ENCODE data around the gene TTC13.

The TTC13 gene

GRCh38 chr1:230878591-230878990 is 100.1 kb downstream of the TTC13 start:
- Histone ChIP-seq H3K9me3 (ENCODE audit: control insufficient read depth, low read length) (no peaks in the 10 kb centered on the region), H3K36me3 (ENCODE audit: control insufficient read depth, insufficient read depth, low read length) (no peaks in the 10 kb centered on the region), H3K27ac (ENCODE audit: insufficient read depth, low read depth, low read length, poor library complexity, severe bottlenecking) (no peak overlapping the region), H3K4me3 (ENCODE audit: insufficient read depth, low read depth, low read length) (no peak overlapping the region), H3K27me3 (ENCODE audit: control insufficient read depth, insufficient read depth, low read length, poor library complexity, severe bottlenecking) (no peaks in the 10 kb centered on the region), H3K4me1 (ENCODE audit: control insufficient read depth, insufficient read depth, low read length) (peaks cover 9% of the 10 kb centered on the region)
- 86 to 87% methylated on average over 5 of the region's 5 CpGs for WGBS, 2 experiments

GRCh38 chr1:230877924-230878590 is 100.6 kb downstream of the TTC13 start:
- Histone ChIP-seq H3K36me3 (ENCODE audit: control insufficient read depth, insufficient read depth, low read length) (no peaks in the 10 kb centered on the region), H3K9me3 (ENCODE audit: control insufficient read depth, low read length) (no peaks in the 10 kb centered on the region), H3K27ac (ENCODE audit: insufficient read depth, low read depth, low read length, poor library complexity, severe bottlenecking) (no peak overlapping the region), H3K4me1 (ENCODE audit: control insufficient read depth, insufficient read depth, low read length) (peaks cover 9% of the 10 kb centered on the region), H3K27me3 (ENCODE audit: control insufficient read depth, insufficient read depth, low read length, poor library complexity, severe bottlenecking) (no peaks in the 10 kb centered on the region), H3K4me3 (ENCODE audit: insufficient read depth, low read depth, low read length) (no peak overlapping the region)
- WGBS, 2 experiments, result 95 to 98% methylated on average over 4 of the region's 4 CpGs

GRCh38 chr1:230877146-230877923 is 101.3 kb downstream of the TTC13 start:
- Histone ChIP-seq H3K4me3 (ENCODE audit: insufficient read depth, low read depth, low read length) (no peak overlapping the region), H3K36me3 (ENCODE audit: control insufficient read depth, insufficient read depth, low read length) (no peaks in the 10 kb centered on the region), H3K27ac (ENCODE audit: insufficient read depth, low read depth, low read length, poor library complexity, severe bottlenecking) (no peak overlapping the region), H3K9me3 (ENCODE audit: control insufficient read depth, low read length) (no peaks in the 10 kb centered on the region), H3K4me1 (ENCODE audit: control insufficient read depth, insufficient read depth, low read length) (peaks cover 9% of the 10 kb centered on the region), H3K27me3 (ENCODE audit: control insufficient read depth, insufficient read depth, low read length, poor library complexity, severe bottlenecking) (no peaks in the 10 kb centered on the region)
- WGBS, 2 experiments, result 83 to 84% methylated on average over 14 of the region's 14 CpGs

GRCh38 chr1:230876660-230877059 is 102.0 kb downstream of the TTC13 start:
- Histone ChIP-seq H3K4me3 (ENCODE audit: insufficient read depth, low read depth, low read length) (no peak overlapping the region), H3K9me3 (ENCODE audit: control insufficient read depth, low read length) (no peaks in the 10 kb centered on the region), H3K27ac (ENCODE audit: insufficient read depth, low read depth, low read length, poor library complexity, severe bottlenecking) (no peak overlapping the region), H3K27me3 (ENCODE audit: control insufficient read depth, insufficient read depth, low read length, poor library complexity, severe bottlenecking) (no peaks in the 10 kb centered on the region), H3K4me1 (ENCODE audit: control insufficient read depth, insufficient read depth, low read length) (peaks cover 9% of the 10 kb centered on the region), H3K36me3 (ENCODE audit: control insufficient read depth, insufficient read depth, low read length) (no peaks in the 10 kb centered on the region)
- WGBS, 2 experiments, result 83 to 87% methylated on average over 6 of the region's 6 CpGs

GRCh38 chr1:230875370-230875769 is 103.3 kb downstream of the TTC13 start:
- H3K9me3 ChIP-seq (ENCODE audit: control insufficient read depth, low read length), result no peaks in the 10 kb centered on the region
- peaks cover 9% of the 10 kb centered on the region for H3K4me1 ChIP-seq (ENCODE audit: control insufficient read depth, insufficient read depth, low read length)
- H3K36me3 ChIP-seq (ENCODE audit: control insufficient read depth, insufficient read depth, low read length), result no peaks in the 10 kb centered on the region
- no peak overlapping the region for H3K4me3 ChIP-seq (ENCODE audit: insufficient read depth, low read depth, low read length)
- no peaks in the 10 kb centered on the region for H3K27me3 ChIP-seq (ENCODE audit: control insufficient read depth, insufficient read depth, low read length, poor library complexity, severe bottlenecking)
- H3K27ac ChIP-seq (ENCODE audit: insufficient read depth, low read depth, low read length, poor library complexity, severe bottlenecking), result no peak overlapping the region
- 94% methylated on average over 8 of the region's 8 CpGs for WGBS, 2 experiments

GRCh38 chr1:230870916-230871315 is 107.7 kb downstream of the TTC13 start:
- no peak overlapping the region for H3K27ac ChIP-seq (ENCODE audit: insufficient read depth, low read depth, low read length, poor library complexity, severe bottlenecking)
- no peaks in the 10 kb centered on the region for H3K36me3 ChIP-seq (ENCODE audit: control insufficient read depth, insufficient read depth, low read length)
- no peak overlapping the region for H3K4me3 ChIP-seq (ENCODE audit: insufficient read depth, low read depth, low read length)
- H3K4me1 ChIP-seq (ENCODE audit: control insufficient read depth, insufficient read depth, low read length), result peaks cover 20% of the 10 kb centered on the region
- 97% methylated on average over 4 of the region's 4 CpGs for WGBS, 2 experiments
- H3K27me3 ChIP-seq (ENCODE audit: control insufficient read depth, insufficient read depth, low read length, poor library complexity, severe bottlenecking), result no peaks in the 10 kb centered on the region
- no peaks in the 10 kb centered on the region for H3K9me3 ChIP-seq (ENCODE audit: control insufficient read depth, low read length)

- H3K27me3 ChIP-seq (ENCODE audit: control insufficient read depth, insufficient read depth, low read length, poor library complexity, severe bottlenecking), result no peaks in the 10 kb centered on the region
- WGBS, 2 experiments, result 73 to 89% methylated on average over 1 to 4 of the region's 4 CpGs
- H3K4me3 ChIP-seq (ENCODE audit: insufficient read depth, low read depth, low read length), result no peak overlapping the region
- H3K27ac ChIP-seq (ENCODE audit: insufficient read depth, low read depth, low read length, poor library complexity, severe bottlenecking), result peak overlapping the region; percentile 2
- peaks cover 3% of the 10 kb centered on the region for H3K36me3 ChIP-seq (ENCODE audit: control insufficient read depth, insufficient read depth, low read length)
- H3K4me1 ChIP-seq (ENCODE audit: control insufficient read depth, insufficient read depth, low read length), result peaks cover 25% of the 10 kb centered on the region
- no peaks in the 10 kb centered on the region for H3K9me3 ChIP-seq (ENCODE audit: control insufficient read depth, low read length)
These were observed 109.2 kb downstream of the TTC13 start for GRCh38 chr1:230869500-230869899.

GRCh38 chr1:230868736-230869385 is 109.8 kb downstream of the TTC13 start:
- Histone ChIP-seq H3K9me3 (ENCODE audit: control insufficient read depth, low read length) (no peaks in the 10 kb centered on the region), H3K4me3 (ENCODE audit: insufficient read depth, low read depth, low read length) (peak overlapping the region; percentile 42), H3K36me3 (ENCODE audit: control insufficient read depth, insufficient read depth, low read length) (peaks cover 3% of the 10 kb centered on the region), H3K27ac (ENCODE audit: insufficient read depth, low read depth, low read length, poor library complexity, severe bottlenecking) (peak overlapping the region; percentile 99), H3K4me1 (ENCODE audit: control insufficient read depth, insufficient read depth, low read length) (peaks cover 30% of the 10 kb centered on the region), H3K27me3 (ENCODE audit: control insufficient read depth, insufficient read depth, low read length, poor library complexity, severe bottlenecking) (no peaks in the 10 kb centered on the region)
- WGBS, 2 experiments, result 4% methylated on average over 39 to 40 of the region's 40 CpGs

GRCh38 chr1:230867903-230868735 is 110.5 kb downstream of the TTC13 start, which contains the start of gene C1orf198:
C1orf198 (minus strand) TSS chr1:230868521; CDS start chr1:230868512, 9 bp downstream.
- Histone ChIP-seq H3K9me3 (ENCODE audit: control insufficient read depth, low read length) (no peaks in the 10 kb centered on the region), H3K27me3 (ENCODE audit: control insufficient read depth, insufficient read depth, low read length, poor library complexity, severe bottlenecking) (no peaks in the 10 kb centered on the region), H3K4me3 (ENCODE audit: insufficient read depth, low read depth, low read length) (peak within 1 kb of the TSS; percentile 93), H3K36me3 (ENCODE audit: control insufficient read depth, insufficient read depth, low read length) (peaks cover 3% of the 10 kb centered on the region), H3K27ac (ENCODE audit: insufficient read depth, low read depth, low read length, poor library complexity, severe bottlenecking) (peak within 1 kb of the TSS; percentile 99), H3K4me1 (ENCODE audit: control insufficient read depth, insufficient read depth, low read length) (peaks cover 35% of the 10 kb centered on the region)
- WGBS, 2 experiments, result 0% methylated on average over 93 to 96 of the region's 96 CpGs
